Stimulated activated CD4-positive, alpha-beta T cell treated with anti-CD3 and anti-CD28 coated beads, Interleukin-12 subunit alpha, Interleukin-12 subunit beta, amount 100 ng/mL, for 48 hours (primary cell): Measurements from ENCODE around the gene KRT82.
"Not testable (repeated sequence)": the region's sequence is repeated elsewhere in the genome, so short reads cannot be mapped to it uniquely, and the experiment has no call there.

Source experiments
- DNase-seq, 3 donors: peaks; one replicate each; pipeline ENCODE4 v3.0.0-alpha.2; 2020; ENCODE audit warnings: low read depth in 2 of 3, low spot score in 1 of 3

The KRT82 gene

DNA sequence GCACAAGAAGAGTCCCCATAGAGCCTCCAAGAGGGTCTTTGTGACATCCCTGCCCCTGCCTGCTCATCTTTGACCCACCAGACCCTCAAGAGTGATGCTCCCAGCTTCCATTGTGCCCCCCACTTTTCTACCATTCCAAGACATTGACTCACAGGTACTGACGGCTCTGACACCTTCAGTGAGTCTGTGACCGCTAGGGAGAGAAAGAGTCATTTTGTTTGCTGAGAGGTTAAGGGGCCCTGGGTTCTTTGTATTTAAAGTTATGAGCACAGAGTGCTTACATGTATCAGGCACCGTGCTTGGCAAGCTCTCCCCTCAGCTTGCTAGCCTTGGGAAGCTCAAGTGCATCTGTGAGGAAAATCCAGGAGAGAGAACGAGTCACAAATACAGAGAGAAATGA lies 7.1 kb upstream of the KRT82 start:
- DNase-seq, result no peak

DNA sequence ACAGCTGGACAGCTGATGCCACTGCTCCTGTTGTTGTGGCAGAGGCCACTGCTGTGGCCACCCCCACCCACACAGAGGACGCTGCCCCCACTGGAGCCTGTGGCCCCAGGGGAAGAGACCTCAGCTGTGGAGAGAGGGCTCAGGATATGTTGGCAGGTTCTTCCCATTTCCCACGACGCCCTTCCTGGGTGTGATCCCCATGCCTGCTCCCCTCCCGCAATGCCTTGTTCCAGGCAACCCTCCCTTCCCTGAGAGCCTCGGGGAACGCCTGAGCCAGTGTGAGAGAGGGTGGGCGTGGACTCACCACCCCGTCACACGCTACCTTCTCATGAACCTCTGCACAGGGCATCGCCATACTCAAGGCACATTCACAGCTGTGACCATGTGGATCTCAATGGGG lies 5.7 kb upstream of the KRT82 start:
- no peak for DNase-seq

DNA sequence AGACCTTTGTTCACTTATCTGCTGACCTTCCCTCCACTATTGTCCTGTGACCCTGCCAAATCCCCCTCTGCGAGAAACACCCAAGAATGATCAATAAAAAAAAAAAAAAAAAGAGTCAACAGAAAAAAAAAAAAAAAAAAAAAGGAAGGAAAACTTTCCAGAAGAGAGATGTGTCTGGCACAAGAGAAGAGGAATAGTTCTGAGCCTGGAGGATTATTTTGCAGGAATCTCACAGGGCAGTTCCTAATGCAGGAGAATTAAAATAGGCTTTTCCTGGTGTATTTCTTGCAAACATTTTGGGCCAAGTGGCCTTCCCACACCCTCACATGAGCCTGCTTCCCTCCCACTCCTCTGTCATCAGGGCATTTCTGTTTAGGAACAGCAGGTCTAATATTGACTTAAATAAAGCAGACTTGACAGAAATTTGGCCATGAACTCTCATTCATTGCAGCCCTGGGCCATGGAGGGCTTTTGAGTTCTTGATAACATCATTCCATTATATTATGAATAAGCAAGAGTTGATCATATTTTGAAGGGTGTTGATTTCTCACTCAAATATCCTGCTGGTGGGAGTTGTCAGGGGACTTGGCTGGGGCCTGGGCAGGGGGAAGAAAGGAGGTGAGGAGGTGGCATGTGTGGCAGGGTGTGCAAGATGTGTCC lies 4.6 kb upstream of the KRT82 start:
- DNase-seq, result not testable (repeated sequence)

DNA sequence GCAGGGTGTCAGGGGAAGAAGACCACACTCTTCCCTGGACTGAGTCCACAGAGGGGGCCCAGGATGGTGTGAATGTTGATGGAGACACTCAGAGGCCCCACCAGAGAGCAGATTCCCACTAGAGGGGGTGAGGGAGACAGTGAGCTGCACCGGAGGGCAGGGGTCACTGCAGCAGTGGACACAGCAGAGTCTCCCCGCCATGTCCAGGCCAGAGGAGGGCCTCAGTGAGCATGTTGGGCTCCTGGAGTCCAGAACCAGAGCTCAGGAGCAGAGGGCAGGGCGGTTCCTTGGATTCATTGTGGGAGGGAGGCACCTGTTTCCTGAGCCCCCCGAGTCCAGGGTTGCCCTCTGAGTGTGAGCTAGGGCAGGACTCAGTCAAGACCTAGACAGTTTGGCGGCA lies 1.8 kb upstream of the KRT82 start:
- DNase-seq, result no peak

DNA sequence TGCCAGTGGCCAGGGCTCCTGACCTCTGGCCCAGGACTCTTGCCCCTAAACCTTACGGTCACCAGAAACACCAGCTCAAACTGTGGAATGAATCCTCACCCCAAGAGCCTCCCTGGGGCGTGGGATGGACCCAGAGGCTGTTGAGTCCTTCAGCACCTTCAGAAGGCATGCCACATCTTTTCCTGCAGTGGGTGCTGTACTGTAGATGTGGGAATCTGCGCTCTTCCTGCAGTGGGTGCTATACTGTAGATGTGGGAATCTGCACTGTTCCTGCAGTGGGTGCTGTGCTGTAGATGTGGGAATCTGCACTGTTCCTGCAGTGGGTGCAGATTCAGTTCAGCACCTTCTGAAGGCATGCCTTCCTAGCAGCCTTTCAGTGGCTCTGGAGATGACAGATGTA lies 1.2 kb downstream of the KRT82 start:
- DNase-seq, result no peak

DNA sequence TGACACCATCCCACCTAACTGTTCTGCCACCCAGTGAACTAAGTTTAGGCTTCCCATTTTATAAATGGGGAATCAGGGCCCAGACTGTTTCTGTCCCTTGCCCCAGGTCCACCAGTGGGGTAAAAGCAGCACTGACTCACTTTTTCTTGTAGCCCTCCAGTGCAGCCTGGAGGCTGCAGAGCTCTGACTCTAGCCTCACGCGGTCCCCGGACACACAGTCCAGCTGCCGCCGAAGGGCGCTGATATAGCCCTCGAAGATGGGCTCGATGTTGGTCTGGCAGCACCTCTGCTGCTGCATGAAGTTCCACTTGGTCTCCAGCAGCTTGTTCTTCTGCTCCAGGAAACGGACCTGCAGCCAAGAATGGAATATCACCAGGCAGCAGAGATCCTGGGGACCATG lies 2.6 kb downstream of the KRT82 start:
- DNase-seq, result no peak

DNA sequence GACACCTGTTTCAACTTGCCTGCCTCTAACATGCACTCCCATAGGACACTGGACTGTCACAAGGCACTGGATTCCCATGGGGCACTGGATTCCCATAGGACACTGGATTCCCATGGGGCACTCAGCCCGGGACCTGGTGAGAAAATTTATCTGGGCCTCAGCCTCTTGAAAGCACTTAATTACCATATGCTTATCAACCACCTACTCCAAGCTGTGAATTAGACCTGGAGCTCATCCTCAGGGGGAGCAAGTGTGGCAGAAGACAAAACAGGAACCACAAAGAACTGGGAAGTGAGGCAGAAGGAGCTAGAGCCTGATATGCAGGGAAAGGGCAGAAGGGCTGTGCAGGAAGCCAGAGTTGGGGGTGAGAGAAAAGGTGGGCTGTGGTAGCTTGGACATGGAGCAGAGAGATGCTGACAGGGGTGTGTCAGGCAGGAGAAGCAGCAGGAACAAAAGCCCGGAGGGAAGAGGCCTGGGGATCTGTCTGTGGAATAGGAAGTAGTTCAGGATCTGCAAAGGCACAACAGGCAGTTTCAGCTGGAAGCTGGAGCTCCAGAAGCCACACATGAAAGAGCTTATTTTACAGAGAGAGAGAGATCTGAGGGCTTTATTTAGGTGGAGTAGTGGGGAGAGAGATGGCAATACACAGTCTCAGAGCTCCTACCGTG lies 3.1 kb downstream of the KRT82 start:
- DNase-seq, result no peak

DNA sequence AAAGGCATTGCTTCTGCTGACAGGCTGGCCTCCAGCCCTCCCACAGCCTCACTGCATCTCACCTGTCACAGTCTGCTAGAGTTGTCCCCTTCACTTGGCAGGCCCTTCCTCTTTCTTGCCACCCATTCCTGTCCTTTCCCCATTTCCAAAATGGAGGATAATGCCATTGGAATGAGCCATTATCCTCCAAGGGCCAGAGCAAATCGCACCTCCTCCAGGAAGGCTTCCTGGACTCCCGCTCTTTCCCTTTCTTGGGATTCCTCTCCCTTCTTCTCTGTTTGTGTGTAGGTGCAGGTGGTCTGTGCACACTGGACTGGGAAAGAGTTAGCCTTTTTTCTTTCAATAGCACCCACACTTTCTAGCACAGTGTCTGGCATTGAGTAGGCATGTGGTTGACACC lies 3.8 kb downstream of the KRT82 start:
- no peak for DNase-seq

DNA sequence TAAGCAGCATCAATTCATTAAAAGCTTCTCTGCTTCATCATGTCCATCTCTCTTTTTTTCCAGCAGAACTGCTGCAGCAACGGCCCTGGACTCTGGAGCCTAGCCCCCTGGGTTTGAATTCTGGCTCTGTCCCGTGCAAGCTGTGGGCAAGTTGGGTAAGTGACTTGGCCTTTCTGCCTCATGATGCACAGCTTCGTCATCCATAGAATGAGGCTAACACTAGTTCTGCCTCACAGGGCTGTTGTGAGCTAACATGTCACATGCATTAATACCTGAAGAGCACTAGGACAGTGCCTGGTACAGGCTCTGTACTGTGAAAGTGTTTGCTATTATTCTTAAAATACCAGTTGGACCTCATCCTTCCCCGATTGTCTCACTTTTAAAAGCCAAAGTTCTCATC lies 4.2 kb downstream of the KRT82 start:
- DNase-seq, result no peak

DNA sequence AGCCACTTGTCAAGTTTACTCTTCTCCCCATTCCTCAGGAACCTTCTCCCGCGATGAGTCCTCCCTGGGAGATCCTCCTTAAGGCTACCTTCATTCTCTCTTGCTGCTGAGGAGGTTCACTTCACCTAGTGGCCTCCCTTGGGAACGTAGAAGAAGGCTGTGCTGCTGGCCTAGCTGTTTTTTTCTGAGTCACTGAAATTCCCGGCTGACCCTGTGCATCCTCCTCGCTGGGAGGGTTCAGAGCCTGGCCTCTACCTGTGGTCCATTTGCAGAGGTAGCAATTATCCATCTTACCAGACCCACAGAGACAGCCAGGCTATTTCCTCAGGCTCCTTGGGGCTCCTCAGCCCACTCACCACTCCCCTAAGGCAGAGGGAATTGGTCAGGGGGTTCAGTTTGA lies 4.6 kb downstream of the KRT82 start:
- no peak for DNase-seq

DNA sequence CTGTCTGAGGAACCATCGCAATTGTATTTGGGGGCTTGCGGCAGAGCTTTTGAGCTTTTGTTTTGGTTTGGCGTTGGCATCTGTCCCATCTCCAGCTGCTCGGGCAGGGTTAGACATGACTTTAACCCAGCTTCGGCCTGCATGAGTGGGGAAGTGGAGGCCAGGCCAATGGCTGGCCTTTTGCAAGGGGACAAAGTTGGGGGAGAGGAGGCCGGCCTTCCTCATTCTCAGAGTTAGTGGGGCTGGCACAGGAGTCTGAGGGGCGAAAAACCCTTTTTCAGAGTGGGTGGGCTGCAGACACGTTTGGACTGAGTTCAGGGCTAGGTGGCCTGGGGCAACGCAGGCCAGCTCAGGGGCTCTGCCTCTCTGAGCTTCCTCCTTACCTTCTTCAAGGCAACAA lies 5.2 kb downstream of the KRT82 start:
- DNase-seq, result no peak

DNA sequence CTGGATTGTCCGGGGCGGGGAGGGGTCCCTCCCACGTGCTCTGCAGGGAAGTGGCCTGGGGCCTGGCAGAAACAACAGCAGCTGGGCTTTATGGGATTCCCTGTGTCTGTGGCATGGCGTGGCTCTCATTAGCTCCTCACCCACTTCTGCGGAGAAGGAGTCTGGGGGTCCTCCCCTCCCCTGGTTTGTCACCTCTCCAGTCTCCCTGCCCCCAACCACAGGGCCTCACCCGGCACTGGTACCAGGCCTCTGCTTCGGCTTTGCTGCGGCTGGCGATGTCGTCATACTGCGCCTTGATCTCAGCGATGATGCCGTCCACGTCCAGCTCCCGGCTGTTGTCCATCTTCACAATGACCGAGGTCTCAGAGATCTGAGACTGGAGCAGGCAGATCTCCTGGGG lies 6.4 kb downstream of the KRT82 start:
- no peak for DNase-seq

DNA sequence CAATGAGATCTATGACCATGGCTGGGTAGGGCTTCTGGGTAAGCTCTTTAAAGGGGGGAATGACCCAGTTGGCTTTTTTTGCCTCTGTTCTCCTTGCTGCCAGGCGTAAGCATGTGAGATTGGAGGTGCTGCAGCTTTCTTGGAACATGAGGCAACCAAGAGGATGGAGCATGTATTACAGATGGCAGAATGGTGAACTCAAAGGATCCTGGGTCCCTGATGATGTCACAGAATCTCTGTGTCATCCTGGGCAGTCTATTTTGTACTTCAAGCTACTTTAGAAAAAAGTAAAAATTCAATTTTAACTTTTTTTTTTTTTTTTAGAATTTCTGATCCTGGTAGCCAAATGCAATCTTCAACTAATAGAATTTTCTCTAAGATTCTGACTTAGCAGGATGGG lies 8.0 kb downstream of the KRT82 start:
- DNase-seq, result no peak

DNA sequence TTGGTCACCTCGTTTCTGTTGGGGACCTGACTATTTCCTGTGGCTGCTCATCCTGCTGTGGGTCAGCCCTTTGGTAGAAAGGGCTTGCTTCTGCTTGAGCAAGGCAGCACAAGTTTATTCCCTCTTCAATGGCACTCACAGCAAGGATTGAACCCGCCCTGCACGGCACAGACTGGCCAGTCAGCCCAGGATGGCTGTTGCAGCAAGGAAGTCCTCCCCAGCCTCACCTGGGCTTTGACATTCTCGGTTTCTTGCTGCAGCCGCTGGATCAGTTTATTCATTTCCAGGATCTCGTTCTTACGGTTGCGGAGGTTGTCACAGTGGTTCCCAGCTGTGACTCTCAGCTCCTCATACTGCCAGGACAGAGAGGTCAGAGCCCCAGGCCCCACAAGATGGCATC lies 9.5 kb downstream of the KRT82 start:
- DNase-seq, result no peak

DNA sequence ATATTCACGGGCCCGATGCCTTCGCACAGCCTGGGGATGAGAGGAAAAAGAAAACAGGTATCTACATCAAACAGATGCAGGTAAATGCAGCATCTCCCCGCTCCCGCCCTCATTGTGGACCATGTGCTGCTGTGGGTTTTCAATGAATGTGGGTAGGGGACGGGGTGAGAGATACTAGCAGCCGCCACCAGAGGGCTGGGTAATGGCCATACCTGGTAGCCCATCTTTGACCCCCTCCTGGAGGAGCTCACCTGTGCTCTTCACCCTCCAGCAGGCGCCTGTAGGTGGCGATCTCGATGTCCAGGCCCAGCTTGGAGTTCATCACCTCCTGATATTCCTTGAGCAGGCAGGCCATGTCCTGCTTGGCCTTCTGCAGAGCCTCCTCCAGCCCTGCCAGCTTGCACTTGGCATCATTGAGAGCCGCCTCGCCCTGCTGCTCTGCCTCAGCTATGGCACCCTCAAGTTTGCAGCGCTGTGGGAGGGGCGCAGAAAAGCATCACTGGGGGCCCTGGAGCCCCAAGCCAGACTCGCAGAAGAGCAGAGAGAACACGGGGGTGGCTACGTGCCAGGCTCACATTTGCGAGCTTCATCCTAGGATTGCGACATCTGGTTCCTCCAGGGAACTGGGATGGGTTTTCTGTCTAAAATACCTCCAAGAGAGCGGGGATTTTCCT lies 10.2 kb downstream of the KRT82 start:
- no peak for DNase-seq

DNA sequence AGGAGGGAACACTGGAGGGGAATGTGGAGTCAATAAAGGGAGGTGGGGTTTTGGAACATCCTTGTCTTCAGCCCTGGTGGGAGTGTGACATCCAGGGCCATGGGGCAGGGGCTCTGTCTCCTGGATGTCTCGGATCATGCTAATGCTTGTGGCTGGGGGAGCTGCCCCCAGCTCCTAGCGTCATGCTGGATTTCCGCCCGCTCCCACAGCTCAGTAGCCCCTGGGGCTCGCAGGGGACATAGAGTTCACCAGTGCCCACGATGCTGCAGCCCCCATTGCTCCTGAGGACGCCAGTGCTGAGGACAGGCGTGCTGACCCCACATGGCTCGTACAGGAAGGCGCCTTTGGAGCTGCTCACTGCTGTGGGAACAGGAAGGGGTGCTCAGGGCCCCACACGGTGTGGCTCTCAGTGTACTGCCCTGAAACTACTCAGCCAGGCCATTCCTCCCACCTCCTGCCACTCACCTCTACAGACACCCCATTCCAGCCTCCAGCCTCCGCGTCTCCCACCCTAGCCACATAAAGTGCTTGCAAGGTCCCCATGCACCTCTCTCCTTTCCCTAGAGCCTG lies 11.2 kb downstream of the KRT82 start:
- no peak for DNase-seq

DNA sequence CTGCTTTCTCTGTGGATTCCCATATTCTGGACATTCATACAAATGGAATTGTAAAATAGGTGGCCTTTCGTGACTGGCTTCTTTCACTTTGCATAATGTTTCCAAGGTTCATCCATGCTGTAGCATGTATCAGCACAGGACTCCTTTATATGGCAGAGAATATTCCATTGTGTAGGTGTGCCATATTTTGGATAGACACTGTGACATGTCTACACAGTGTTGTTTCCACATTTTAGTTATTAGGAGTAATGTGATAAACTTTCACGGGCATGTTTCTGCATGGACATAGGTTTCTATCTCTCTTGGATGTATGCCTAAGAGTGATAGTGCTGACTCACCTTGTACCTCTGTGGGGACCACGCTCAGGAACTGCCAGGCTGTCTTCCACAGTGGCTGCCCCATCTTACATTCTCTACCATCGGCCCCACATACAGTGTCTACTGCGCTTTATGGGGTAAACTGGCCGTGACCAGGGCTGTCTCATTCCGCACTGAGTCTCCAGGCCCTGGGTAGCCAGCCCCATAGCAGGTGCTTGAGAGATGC lies 13.6 kb downstream of the KRT82 start:
- DNase-seq, result no peak

DNA sequence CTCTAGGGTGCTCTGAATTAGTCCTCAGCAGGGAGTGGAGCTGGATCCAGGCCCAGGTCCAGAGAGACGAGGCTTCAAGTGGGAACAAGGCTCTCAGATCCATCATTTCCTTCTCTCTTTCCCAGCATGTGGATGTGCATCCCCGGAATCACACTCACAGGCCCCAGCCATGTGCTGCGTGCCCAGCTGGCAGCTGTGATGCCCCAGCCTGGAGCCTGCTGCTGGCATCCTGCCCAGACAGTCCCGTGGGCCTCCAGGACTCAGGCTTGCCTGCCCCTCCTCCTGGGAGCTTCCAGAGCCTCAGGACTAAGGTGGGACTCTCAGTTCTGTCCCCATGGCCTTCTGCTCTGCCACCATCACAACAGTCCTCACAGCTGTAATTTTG lies 14.5 kb downstream of the KRT82 start:
- DNase-seq, result no peak

DNA sequence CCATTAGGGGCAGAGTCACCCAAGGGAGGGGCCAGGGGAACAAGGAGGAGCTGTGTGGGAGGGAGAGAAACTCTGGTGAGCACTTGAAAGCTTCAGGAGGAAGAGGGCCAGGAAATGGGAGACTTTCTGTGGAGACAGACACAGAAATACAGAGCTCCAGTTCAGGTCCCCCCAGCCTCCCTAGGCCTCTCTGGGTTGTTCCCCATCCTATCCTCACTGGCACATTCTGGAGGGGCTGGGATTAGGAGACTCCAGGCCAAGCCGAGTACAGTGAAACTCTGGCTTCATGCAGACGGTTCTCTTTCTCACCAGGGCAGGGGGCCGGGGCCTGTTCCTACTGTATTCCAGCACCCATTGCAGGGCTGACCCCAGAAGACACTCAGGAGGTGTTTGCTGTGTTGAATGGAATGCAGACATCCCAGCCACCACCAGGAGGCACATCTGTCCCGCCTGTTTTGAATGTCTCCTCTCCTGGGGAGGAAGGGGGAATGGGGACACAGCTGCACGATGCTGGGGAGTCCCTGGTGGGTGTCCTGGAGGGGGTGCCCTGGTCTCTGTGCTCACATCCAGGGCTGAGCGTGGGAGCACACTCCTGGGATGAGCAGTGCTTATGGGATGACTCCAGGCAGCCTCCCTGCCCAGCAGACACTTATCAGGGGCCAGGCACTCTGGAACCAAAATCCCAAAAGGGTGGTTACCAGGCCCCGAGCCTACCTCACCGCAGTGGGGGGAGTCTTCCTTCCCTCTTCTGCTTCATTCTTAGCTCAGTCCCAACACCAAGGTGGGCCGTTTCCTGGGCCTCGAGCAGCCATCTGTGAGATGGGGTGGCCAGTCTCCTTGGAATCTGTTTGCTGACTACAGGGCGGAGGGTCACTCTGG lies 15.2 kb downstream of the KRT82 start:
- DNase-seq, result no peak

DNA sequence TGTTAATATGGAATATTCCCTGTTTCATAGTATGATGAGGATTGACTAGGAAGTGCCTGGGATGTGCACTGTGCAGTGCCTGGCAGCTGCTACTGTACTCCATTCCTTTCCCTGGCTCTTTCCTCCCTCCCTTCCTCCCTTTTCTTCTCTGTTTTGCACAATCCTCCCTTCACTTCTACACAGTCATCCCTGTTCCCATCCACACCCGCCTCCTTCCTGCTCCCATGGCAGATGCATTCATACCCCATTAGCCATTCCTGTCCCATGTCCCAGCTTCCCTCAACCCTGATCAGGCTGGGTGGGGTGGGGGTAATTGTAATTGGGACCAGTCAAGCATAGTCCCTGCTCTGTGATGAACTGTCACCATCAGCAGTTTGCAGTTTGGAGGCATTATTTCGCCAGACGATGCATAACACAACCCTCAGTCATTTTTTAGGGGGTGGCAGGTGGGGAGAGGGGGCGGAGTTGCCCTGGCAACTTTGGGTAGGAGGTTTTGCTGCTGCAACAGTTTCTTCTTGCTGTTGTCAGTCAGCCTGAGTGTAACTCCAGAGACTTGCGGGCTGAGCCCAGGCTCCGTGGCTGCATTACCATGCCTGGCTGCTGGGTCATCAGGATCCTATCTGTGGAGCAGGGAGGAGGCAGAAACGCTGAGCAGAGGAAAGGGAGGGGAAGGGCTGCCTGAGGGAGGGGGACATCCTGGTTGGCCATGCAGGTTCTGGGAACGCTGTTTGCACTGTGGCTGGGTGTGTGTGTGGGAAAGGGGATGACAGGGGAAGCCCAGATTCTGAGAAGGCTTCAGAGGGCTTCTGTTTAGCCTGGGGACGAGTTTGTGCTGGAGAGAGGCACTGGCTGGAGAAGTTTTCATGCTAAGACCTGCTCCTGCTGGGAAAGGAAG lies 16.6 kb downstream of the KRT82 start:
- DNase-seq, result no peak
